ENCODE results near the gene SPRN.

Gene SPRN

DNA sequence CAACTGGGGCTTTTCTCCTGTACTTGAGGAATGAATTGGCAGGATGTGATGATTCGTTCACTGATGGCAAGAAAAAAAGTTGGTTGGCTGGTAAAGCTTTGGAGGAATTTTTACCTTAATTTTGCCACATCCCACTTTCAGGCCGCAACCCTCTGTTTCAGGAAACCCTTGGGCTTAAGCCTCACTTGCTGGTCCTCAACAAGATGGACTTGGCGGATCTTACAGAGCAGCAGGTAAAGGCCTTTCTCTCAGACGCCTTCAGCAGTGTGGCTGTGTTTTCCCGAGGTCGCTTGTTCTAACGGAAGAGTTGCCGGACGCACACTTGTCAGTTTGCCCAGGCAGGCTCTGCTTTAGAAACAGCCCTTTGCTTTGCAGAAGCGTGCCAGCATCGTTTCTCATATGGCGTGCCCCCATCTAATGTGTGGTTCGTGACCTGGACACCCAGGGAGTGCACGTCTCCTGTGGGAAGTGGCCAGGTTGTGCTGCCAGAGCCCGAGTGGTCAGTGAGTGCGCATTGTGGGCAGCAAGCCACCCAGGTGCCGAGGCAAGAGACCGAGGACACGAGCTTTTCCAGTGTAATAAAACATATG is 28.3 kb downstream of the SPRN start:
- no peak overlapping the region for H2AFZ ChIP-seq (ENCODE audit: low read length)
- peak overlapping the region; percentile 99 for H3K9ac ChIP-seq (ENCODE audit: low read depth, low read length, poor library complexity, severe bottlenecking)
- H3K79me2 ChIP-seq (ENCODE audit: insufficient read depth, low read length), result peaks cover 44% of the 10 kb centered on the region
- H4K20me1 ChIP-seq (ENCODE audit: insufficient read depth, low read length, poor library complexity, severe bottlenecking), result peaks cover 19% of the 10 kb centered on the region
- H3K27me3 ChIP-seq (ENCODE audit: insufficient read depth, low read length, poor library complexity, severe bottlenecking), result no peaks in the 10 kb centered on the region
- peak overlapping the region; percentile 99 for H3K4me2 ChIP-seq (ENCODE audit: low read depth, low read length, poor library complexity, severe bottlenecking)
- no peaks in the 10 kb centered on the region for H3K9me3 ChIP-seq (ENCODE audit: insufficient read depth, low read depth, low read length)
- no peaks in the 10 kb centered on the region for H3K9me2 ChIP-seq (replicated peaks; ENCODE audit: low read depth, low read length)
- H3K4me3 ChIP-seq (ENCODE audit: low read length, poor library complexity, severe bottlenecking), result peak overlapping the region; percentile 100
- peaks cover 49% of the 10 kb centered on the region for H3K4me1 ChIP-seq (ENCODE audit: insufficient read depth, low read length, poor library complexity, severe bottlenecking)
- H3K36me3 ChIP-seq (ENCODE audit: insufficient read depth, low read length), result peaks cover 9% of the 10 kb centered on the region
- no peaks in the 10 kb centered on the region for H3F3A ChIP-seq (ENCODE audit: low read depth)
- no peak for TF ChIP-seq EZH2phosphoT487 (IDR thresholded peaks at IDR 0.05; ENCODE audit: borderline replicate concordance)
- TF ChIP-seq CTCF (conservative IDR thresholded peaks at IDR 0.05; ENCODE audit: low read length), result no peak

DNA sequence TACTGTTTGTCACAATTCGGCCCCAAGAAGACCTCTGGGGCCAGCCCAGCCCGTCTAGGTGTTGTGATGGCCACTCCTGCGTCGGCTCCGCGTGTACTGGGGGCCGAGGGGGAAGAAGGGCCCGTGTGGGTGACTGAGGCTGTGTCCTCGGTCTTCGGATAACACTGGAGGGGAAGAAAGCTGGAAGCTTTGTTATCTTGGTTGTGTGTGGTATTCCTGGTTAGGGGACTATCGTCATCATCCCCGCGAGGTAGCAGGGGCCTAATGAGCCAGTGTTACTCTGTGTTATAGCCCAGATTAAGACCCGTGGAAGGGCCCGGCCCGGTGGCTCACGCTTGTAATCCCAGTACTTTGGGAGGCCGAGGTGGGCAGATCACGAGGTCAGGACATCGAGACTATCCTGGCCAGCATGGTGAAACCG is 29.6 kb downstream of the SPRN start:
- Histone ChIP-seq H3K27me3 (ENCODE audit: insufficient read depth, low read length, poor library complexity, severe bottlenecking) (no peaks in the 10 kb centered on the region), H3K4me1 (ENCODE audit: insufficient read depth, low read length, poor library complexity, severe bottlenecking) (peaks cover 50% of the 10 kb centered on the region), H3K4me3 (ENCODE audit: low read length, poor library complexity, severe bottlenecking) (peak overlapping the region; percentile 100), H2AFZ (ENCODE audit: low read length) (peak overlapping the region; percentile 87; the same call in 1 of the 2 replicates), H3K79me2 (ENCODE audit: insufficient read depth, low read length) (peaks cover 44% of the 10 kb centered on the region), H3K36me3 (ENCODE audit: insufficient read depth, low read length) (peaks cover 9% of the 10 kb centered on the region), H3F3A (ENCODE audit: low read depth) (peaks cover 6% of the 10 kb centered on the region; the same call in 1 of the 2 replicates), H3K9me3 (ENCODE audit: insufficient read depth, low read depth, low read length) (no peaks in the 10 kb centered on the region), H3K9me2 (replicated peaks; ENCODE audit: low read depth, low read length) (no peaks in the 10 kb centered on the region), H3K4me2 (ENCODE audit: low read depth, low read length, poor library complexity, severe bottlenecking) (peak overlapping the region; percentile 99), H4K20me1 (ENCODE audit: insufficient read depth, low read length, poor library complexity, severe bottlenecking) (peaks cover 14% of the 10 kb centered on the region), H3K9ac (ENCODE audit: low read depth, low read length, poor library complexity, severe bottlenecking) (peak overlapping the region; percentile 99)
- no peak for TF ChIP-seq EZH2phosphoT487 (IDR thresholded peaks at IDR 0.05; ENCODE audit: borderline replicate concordance)
- no peak for TF ChIP-seq CTCF (conservative IDR thresholded peaks at IDR 0.05; ENCODE audit: low read length)

- Histone ChIP-seq H3K4me2 (ENCODE audit: low read depth, low read length, poor library complexity, severe bottlenecking) (peak within 1 kb of the TSS; percentile 99), H2AFZ (ENCODE audit: low read length) (peak within 1 kb of the TSS; percentile 87), H3K9me2 (replicated peaks; ENCODE audit: low read depth, low read length) (no peaks in the 10 kb centered on the region), H3K9ac (ENCODE audit: low read depth, low read length, poor library complexity, severe bottlenecking) (peak within 1 kb of the TSS; percentile 99), H3K9me3 (ENCODE audit: insufficient read depth, low read depth, low read length) (no peaks in the 10 kb centered on the region), H4K20me1 (ENCODE audit: insufficient read depth, low read length, poor library complexity, severe bottlenecking) (peaks cover 14% of the 10 kb centered on the region), H3K36me3 (ENCODE audit: insufficient read depth, low read length) (peaks cover 9% of the 10 kb centered on the region), H3F3A (ENCODE audit: low read depth) (peaks cover 10% of the 10 kb centered on the region; the same call in 1 of the 2 replicates), H3K4me1 (ENCODE audit: insufficient read depth, low read length, poor library complexity, severe bottlenecking) (peaks cover 56% of the 10 kb centered on the region), H3K27me3 (ENCODE audit: insufficient read depth, low read length, poor library complexity, severe bottlenecking) (no peaks in the 10 kb centered on the region), H3K4me3 (ENCODE audit: low read length, poor library complexity, severe bottlenecking) (peak within 1 kb of the TSS; percentile 100), H3K79me2 (ENCODE audit: insufficient read depth, low read length) (peaks cover 44% of the 10 kb centered on the region)
- no peak for TF ChIP-seq CTCF (conservative IDR thresholded peaks at IDR 0.05; ENCODE audit: low read length)
These were observed 30.3 kb downstream of the SPRN start, which contains the start of gene MTG1 for GRCh38 chr10:133394064-133394663. Gene MTG1, plus strand, starts transcription at chr10:133394157. Its CDS starts 64 bp downstream, at chr10:133394221.
